DOHH2 (cell line): ENCODE measurements around the gene TOMM34.

Experiments used
- H3F3A ChIP-seq: fragments of 200-600 bp; sonication (generic), shearing (Covaris generic); 2 replicates; pipeline ENCODE4 v1.6.0; 2016; ENCODE audit warnings: antibody characterized with exemption, mild to moderate bottlenecking; ENCODE audit not compliant: control insufficient read depth, insufficient read depth
- H3K27ac ChIP-seq: fragments of 200-600 bp; sonication (generic); 2 replicates; pipeline ENCODE4 v1.5.1; 2014; ENCODE audit warnings: low read depth, mild to moderate bottlenecking, low read length, moderate library complexity
- H3K27me3 ChIP-seq: fragments of 200-600 bp; sonication (generic); 2 replicates; pipeline ENCODE4 v1.6.1; 2014; ENCODE audit warnings: mild to moderate bottlenecking, low read length, mixed read lengths; ENCODE audit not compliant: control insufficient read depth
- H3K36me3 ChIP-seq: fragments of 200-600 bp; sonication (generic); 2 replicates; pipeline ENCODE4 v1.6.1; 2014; ENCODE audit warnings: mild to moderate bottlenecking, low read length, moderate library complexity, mixed read lengths; ENCODE audit not compliant: control insufficient read depth
- H3K4me1 ChIP-seq: fragments of 200-600 bp; sonication (generic); 2 replicates; pipeline ENCODE4 v1.6.1; 2014; ENCODE audit warnings: mild to moderate bottlenecking, low read length, mixed read lengths; ENCODE audit not compliant: control insufficient read depth
- H3K4me2 ChIP-seq: fragments of 200-600 bp; sonication (generic); 2 replicates; pipeline ENCODE4 v1.6.0; 2014; ENCODE audit warnings: mild to moderate bottlenecking, low read length, moderate library complexity
- H3K4me3 ChIP-seq: fragments of 200-600 bp; sonication (generic); 2 replicates; pipeline ENCODE4 v1.5.1; 2014; ENCODE audit warnings: mild to moderate bottlenecking, low read length, mixed read lengths
- H3K79me2 ChIP-seq: fragments of 200-600 bp; sonication (generic); 2 replicates; pipeline ENCODE4 v1.6.1; 2014; ENCODE audit warnings: mild to moderate bottlenecking, low read length, mixed read lengths; ENCODE audit not compliant: control insufficient read depth
- H3K9me2 ChIP-seq: fragments of 200-600 bp; sonication (generic); replicated peaks from 2 replicates; pipeline ENCODE4 v1.6.1; 2014; ENCODE audit warnings: mild to moderate bottlenecking, low read length, mixed read lengths; ENCODE audit not compliant: control insufficient read depth
- H3K9me3 ChIP-seq: fragments of 200-600 bp; sonication (generic); 2 replicates; pipeline ENCODE4 v1.6.1; 2014; ENCODE audit warnings: antibody characterized with exemption, low read length, mixed read lengths; ENCODE audit not compliant: control insufficient read depth, insufficient read depth
- H4K20me1 ChIP-seq: fragments of 200-600 bp; sonication (generic); 2 replicates; pipeline ENCODE4 v1.6.0; 2014; ENCODE audit warnings: low read depth, mild to moderate bottlenecking, antibody characterized with exemption, low read length, moderate library complexity; ENCODE audit not compliant: control insufficient read depth, insufficient read depth
- CTCF ChIP-seq: fragments of 200-600 bp; sonication (generic); IDR thresholded peaks from one replicate; pipeline ENCODE4 v1.5.1; 2014; ENCODE audit warnings: antibody characterized with exemption, mild to moderate bottlenecking, low read depth, low read length; ENCODE audit not compliant: poor library complexity, severe bottlenecking
- EZH2phosphoT487 ChIP-seq: fragments of 200-600 bp; sonication (generic); IDR thresholded peaks from 2 replicates; pipeline ENCODE4 v1.6.1; 2017; ENCODE audit warnings: borderline replicate concordance, mild to moderate bottlenecking, antibody characterized with exemption, low read length, moderate library complexity, mixed read lengths

The TOMM34 gene

GRCh38 chr20:44960103-44960852 is at the start of gene TOMM34:
Gene TOMM34, minus strand, starts transcription at chr20:44960397. Its CDS starts 64 bp downstream, at chr20:44960333.
- TF ChIP-seq CTCF (no peak), EZH2phosphoT487 (no peak)
- Histone ChIP-seq H3K79me2 (peaks cover 53% of the 10 kb centered on the region), H3K27me3 (no peaks in the 10 kb centered on the region), H3K27ac (peak within 1 kb of the TSS; percentile 27), H3K9me2 (no peaks in the 10 kb centered on the region), H3K4me1 (peaks cover 76% of the 10 kb centered on the region), H3K36me3 (peaks cover 46% of the 10 kb centered on the region), H3F3A (peaks cover 5% of the 10 kb centered on the region; the same call in 1 of the 2 replicates), H3K4me2 (peak within 1 kb of the TSS; percentile 96), H4K20me1 (peaks cover 10% of the 10 kb centered on the region), H3K9me3 (no peaks in the 10 kb centered on the region), H3K4me3 (peak within 1 kb of the TSS; percentile 87)

GRCh38 chr20:45008521-45009049 is 48.4 kb upstream of the TOMM34 start:
- H3K9me2 ChIP-seq, result no peaks in the 10 kb centered on the region
- H3K4me2 ChIP-seq, result no peak overlapping the region
- peaks cover 26% of the 10 kb centered on the region for H3F3A ChIP-seq
- no peaks in the 10 kb centered on the region for H3K9me3 ChIP-seq
- no peak for TF ChIP-seq EZH2phosphoT487
- no peak for TF ChIP-seq CTCF
- no peak overlapping the region for H3K27ac ChIP-seq
- peaks cover 81% of the 10 kb centered on the region for H3K36me3 ChIP-seq
- peaks cover 6% of the 10 kb centered on the region for H3K4me1 ChIP-seq
- peaks cover 73% of the 10 kb centered on the region for H3K79me2 ChIP-seq
- H3K27me3 ChIP-seq, result no peaks in the 10 kb centered on the region
- no peak overlapping the region for H3K4me3 ChIP-seq
- peaks cover 8% of the 10 kb centered on the region for H4K20me1 ChIP-seq

GRCh38 chr20:44997668-44998067 is 37.5 kb upstream of the TOMM34 start:
- Histone ChIP-seq H3F3A (peaks cover 6% of the 10 kb centered on the region; the same call in 1 of the 2 replicates), H3K9me2 (no peaks in the 10 kb centered on the region), H3K79me2 (peaks cover 52% of the 10 kb centered on the region), H3K27me3 (no peaks in the 10 kb centered on the region), H3K4me3 (0 out of 2 replicates have a peak overlapping the region, but pooled peaks have one; percentile 23), H3K36me3 (peaks cover 94% of the 10 kb centered on the region), H3K27ac (peak overlapping the region; percentile 41), H4K20me1 (peaks cover 8% of the 10 kb centered on the region; the same call in 1 of the 2 replicates), H3K4me1 (peaks cover 35% of the 10 kb centered on the region), H3K9me3 (no peaks in the 10 kb centered on the region), H3K4me2 (peak overlapping the region; percentile 43)
- TF ChIP-seq CTCF (no peak), EZH2phosphoT487 (no peak)
